HEK293 (cell line): ENCODE measurements around the gene CWC25.

Source experiments
- AEBP2 ChIP-seq: fragments of 450-650 bp; formaldehyde crosslinking; IDR thresholded peaks from 2 replicates; pipeline ENCODE4 v1.5.1; 2016; ENCODE audit warnings: missing biosample characterization, missing genetic modification characterization, borderline replicate concordance
- BCL11A ChIP-seq: fragments of 450-650 bp; formaldehyde crosslinking; IDR thresholded peaks from 2 replicates; pipeline ENCODE4 v1.5.1; 2016; ENCODE audit warnings: low read depth, missing biosample characterization, missing genetic modification characterization
- ELK4 ChIP-seq: IDR thresholded peaks from 2 replicates; pipeline ENCODE4 v1.6.1; 2011; ENCODE audit warnings: mild to moderate bottlenecking, low read depth, low read length, borderline replicate concordance
- GFI1B ChIP-seq: fragments of 450-650 bp; formaldehyde crosslinking; IDR thresholded peaks from 2 replicates; pipeline ENCODE4 v1.5.1; 2016; ENCODE audit warnings: missing biosample characterization, missing genetic modification characterization
- SALL2 ChIP-seq: fragments of 450-650 bp; formaldehyde crosslinking; IDR thresholded peaks from 2 replicates; pipeline ENCODE4 v1.5.0; 2017; ENCODE audit warnings: missing biosample characterization, mild to moderate bottlenecking, missing genetic modification characterization, borderline replicate concordance
- ZNF23 ChIP-seq: fragments of 450-650 bp; formaldehyde crosslinking; IDR thresholded peaks from 2 replicates; pipeline ENCODE4 v1.5.1; 2016; ENCODE audit warnings: missing biosample characterization, missing genetic modification characterization, borderline replicate concordance
- ZNF239 ChIP-seq: fragments of 450-650 bp; formaldehyde crosslinking; IDR thresholded peaks from 2 replicates; pipeline ENCODE4 v1.5.1; 2016; ENCODE audit warnings: missing biosample characterization, missing genetic modification characterization
- ZNF26 ChIP-seq: fragments of 450-650 bp; formaldehyde crosslinking; IDR thresholded peaks from 2 replicates; pipeline ENCODE4 v1.5.1; 2016; ENCODE audit warnings: missing biosample characterization, missing genetic modification characterization
- ZNF280D ChIP-seq: fragments of 450-650 bp; formaldehyde crosslinking; IDR thresholded peaks from 2 replicates; pipeline ENCODE4 v1.5.1; 2016; ENCODE audit warnings: missing biosample characterization, missing genetic modification characterization
- ZNF362 ChIP-seq: fragments of 450-650 bp; formaldehyde crosslinking; IDR thresholded peaks from 2 replicates; pipeline ENCODE4 v1.5.1; 2016; ENCODE audit warnings: missing biosample characterization, missing genetic modification characterization
- ZNF366 ChIP-seq: fragments of 450-650 bp; formaldehyde crosslinking; conservative IDR thresholded peaks from 2 replicates; pipeline ENCODE4 v1.5.1; 2016; ENCODE audit warnings: missing biosample characterization, missing genetic modification characterization
- ZNF518A ChIP-seq: fragments of 450-650 bp; formaldehyde crosslinking; conservative IDR thresholded peaks from 2 replicates; pipeline ENCODE4 v1.5.1; 2016; ENCODE audit warnings: low read depth, missing biosample characterization, missing genetic modification characterization
- ZNF530 ChIP-seq: fragments of 450-650 bp; formaldehyde crosslinking; IDR thresholded peaks from 2 replicates; pipeline ENCODE4 v1.5.1; 2016; ENCODE audit warnings: low read depth, missing biosample characterization, missing genetic modification characterization
- ZNF596 ChIP-seq: fragments of 450-650 bp; IDR thresholded peaks from 2 replicates; pipeline ENCODE4 v1.5.0; 2018; ENCODE audit warnings: missing biosample characterization, mild to moderate bottlenecking, missing genetic modification characterization, moderate library complexity
- ZNF623 ChIP-seq: fragments of 450-650 bp; formaldehyde crosslinking; IDR thresholded peaks from 2 replicates; pipeline ENCODE4 v1.5.1; 2016; ENCODE audit warnings: missing biosample characterization, missing genetic modification characterization
- ZNF645 ChIP-seq: fragments of 450-650 bp; formaldehyde crosslinking; IDR thresholded peaks from 2 replicates; pipeline ENCODE4; 2016; ENCODE audit warnings: missing biosample characterization, missing genetic modification characterization
- ZNF658 ChIP-seq: fragments of 450-650 bp; formaldehyde crosslinking; IDR thresholded peaks from 2 replicates; pipeline ENCODE4; 2016; ENCODE audit warnings: missing biosample characterization, missing genetic modification characterization
- ZNF701 ChIP-seq: fragments of 450-650 bp; formaldehyde crosslinking; IDR thresholded peaks from 2 replicates; pipeline ENCODE4 v1.5.1; 2016; ENCODE audit warnings: missing biosample characterization, missing genetic modification characterization
- ZNF777 ChIP-seq: fragments of 450-650 bp; formaldehyde crosslinking; IDR thresholded peaks from 2 replicates; pipeline ENCODE4 v1.5.1; 2017; ENCODE audit warnings: missing biosample characterization, missing genetic modification characterization, borderline replicate concordance
- ZNF785 ChIP-seq: fragments of 450-650 bp; formaldehyde crosslinking; IDR thresholded peaks from 2 replicates; pipeline ENCODE4 v1.5.1; 2016; ENCODE audit warnings: missing biosample characterization, missing genetic modification characterization
- ZNF843 ChIP-seq: fragments of 450-650 bp; formaldehyde crosslinking; IDR thresholded peaks from 2 replicates; pipeline ENCODE4 v1.5.1; 2016; ENCODE audit warnings: missing biosample characterization, missing genetic modification characterization
- ZSCAN4 ChIP-seq: fragments of 450-650 bp; formaldehyde crosslinking; IDR thresholded peaks from 2 replicates; pipeline ENCODE4 v1.5.1; 2017; ENCODE audit warnings: missing biosample characterization, missing genetic modification characterization

CWC25 gene

GRCh38 chr17:38799501-38800236 is 25.5 kb downstream of the CWC25 start, which contains the start of gene PIP4K2B (continued):
- TF ChIP-seq AEBP2 (tag by site-specific recombination) = no peak
- TF ChIP-seq ZNF26 = no peak
- TF ChIP-seq ELK4 = no peak
- no peak for TF ChIP-seq ZNF623 (tag by site-specific recombination)
- TF ChIP-seq ZNF280D (tag by site-specific recombination) = no peak; the same call in 1 of the 2 replicates
- no peak for TF ChIP-seq ZNF645 (tag by site-specific recombination)
- no peak for TF ChIP-seq ZNF239 (tag by site-specific recombination)
- TF ChIP-seq ZNF777 (tag by site-specific recombination) = no peak
- no peak for TF ChIP-seq ZNF785 (tag by site-specific recombination)
- no peak for TF ChIP-seq ZNF23 (tag by site-specific recombination)
- no peak for TF ChIP-seq ZNF362
- no peak for TF ChIP-seq ZNF658 (tag by site-specific recombination)
- TF ChIP-seq ZNF530 (tag by site-specific recombination) = no peak
- TF ChIP-seq SALL2 = 0 out of 2 replicates have a peak, but pooled peaks have one; percentile 20
- peak; percentile 94 for TF ChIP-seq ZNF366 (tag by site-specific recombination)
- no peak for TF ChIP-seq ZNF701
- TF ChIP-seq ZNF596 (tag by site-specific recombination) = 0 out of 2 replicates have a peak, but pooled peaks have one; percentile 4
- TF ChIP-seq ZNF518A = no peak
- TF ChIP-seq ZNF843 (tag by site-specific recombination) = peak; percentile 50; the same call in 1 of the 2 replicates
- TF ChIP-seq BCL11A = no peak
- no peak for TF ChIP-seq ZSCAN4 (tag by site-specific recombination)
- no peak for TF ChIP-seq GFI1B (tag by site-specific recombination)
